Endothelial cell of umbilical vein (primary cell): ENCODE data around the gene VPS4A. TPM values are rescaled to one million over a fixed set of nuclear protein-coding genes. Genes with fewer than 3 reads are reported as not detected.

Experiments used
- BruUV-seq: library from RNA; stranded (reverse); fragments of 400-500 nt; replicated peaks from 2 replicates; lab custom pipeline; 2021; lab: Mats Ljungman, UMichigan
- CTCF ChIA-PET: fragments of 300-600, 350-600 bp; sonication (Branson Sonifier 250); formaldehyde crosslinking; loops from one replicate; lab custom pipeline; 2021; ENCODE audit warnings: antibody characterized with exemption, inconsistent platforms; lab: Charles Lee
- POLR2A ChIA-PET: fragments of 300-600, 350-600 bp; sonication (Branson Sonifier 250); formaldehyde crosslinking; loops from one replicate; lab custom pipeline; 2021; ENCODE audit warnings: antibody characterized with exemption, inconsistent platforms; lab: Charles Lee
- DNase-seq: peaks from one replicate; pipeline ENCODE4 v3.0.0-alpha.2; 2011; ENCODE audit warnings: low read depth, low spot score
- FAIRE-seq: peaks from 2 replicates; lab custom pipeline; 2011; peaks lifted over from hg19 to GRCh38; lab: Jason Lieb, UNC
- H2AFZ ChIP-seq: 2 replicates; pipeline ENCODE4 v1.6.0; 2012; ENCODE audit warnings: low read depth, low read length, control low read depth, inconsistent platforms
- H3K27ac ChIP-seq: 2 replicates; pipeline ENCODE4 v1.5.1; 2011; ENCODE audit warnings: low read depth, mild to moderate bottlenecking, control low read depth, low read length, moderate library complexity; ENCODE audit not compliant: insufficient read depth
- H3K27me3 ChIP-seq, 2 experiments: 2 replicates each; pipeline versions ENCODE4 v1.6.0 to v1.6.1; 2011; ENCODE audit warnings: low read length in 2 of 2, mixed read lengths in 1 of 2; ENCODE audit not compliant: control insufficient read depth in 2 of 2, insufficient read depth in 2 of 2
- H3K36me3 ChIP-seq, 2 experiments: 2 replicates in 1 of 2; 3 replicates in 1 of 2; pipeline ENCODE4 v1.5.1; 2011; ENCODE audit warnings: low read length in 2 of 2, mild to moderate bottlenecking in 1 of 2, moderate library complexity in 1 of 2; ENCODE audit not compliant: control insufficient read depth in 2 of 2, insufficient read depth in 2 of 2; ENCODE audit errors: extremely low read depth in 1 of 2
- H3K4me1 ChIP-seq: 3 replicates; pipeline ENCODE4 v1.5.1; 2011; ENCODE audit warnings: mild to moderate bottlenecking, low read length; ENCODE audit not compliant: control insufficient read depth, insufficient read depth; ENCODE audit errors: extremely low read depth
- H3K4me2 ChIP-seq: 2 replicates; pipeline ENCODE4 v1.6.1; 2011; ENCODE audit warnings: low read length, control low read depth, mixed read lengths; ENCODE audit not compliant: insufficient read depth
- H3K4me3 ChIP-seq, 3 experiments: fragments of 200-600 bp in 1 of 3; sonication (generic), shearing (Covaris generic) in 1 of 3; replicated peaks in 1 of 3; 2 replicates each; pipeline ENCODE4 v1.5.1; 2011 to 2016; ENCODE audit warnings: control low read depth in 3 of 3, low read length in 3 of 3, mild to moderate bottlenecking in 2 of 3, inconsistent platforms in 1 of 3, low read depth in 1 of 3, moderate library complexity in 1 of 3; ENCODE audit not compliant: insufficient read depth in 1 of 3
- H3K79me2 ChIP-seq: 2 replicates; pipeline ENCODE4 v1.6.0; 2012; ENCODE audit warnings: low read length, inconsistent platforms; ENCODE audit not compliant: control insufficient read depth, insufficient read depth
- H3K9ac ChIP-seq: replicated peaks from 2 replicates; pipeline ENCODE3; 2011; ENCODE audit warnings: low read length, control low read depth; ENCODE audit not compliant: insufficient read depth; ENCODE audit errors: extremely low read depth
- H3K9me1 ChIP-seq: replicated peaks from 3 replicates; pipeline ENCODE4 v1.6.0; 2011; ENCODE audit warnings: mild to moderate bottlenecking, low read length; ENCODE audit not compliant: control insufficient read depth, insufficient read depth; ENCODE audit errors: extremely low read depth
- H3K9me3 ChIP-seq: replicated peaks from 2 replicates; pipeline ENCODE4 v1.5.1; 2012; ENCODE audit warnings: low read length, inconsistent platforms; ENCODE audit not compliant: control insufficient read depth, insufficient read depth
- H4K20me1 ChIP-seq: replicated peaks from 2 replicates; pipeline ENCODE3; 2011; ENCODE audit warnings: mild to moderate bottlenecking, low read length; ENCODE audit not compliant: control insufficient read depth, insufficient read depth; ENCODE audit errors: extremely low read depth
- EZH2 ChIP-seq: IDR thresholded peaks from 2 replicates; pipeline ENCODE4 v1.6.1; 2012; ENCODE audit warnings: borderline replicate concordance, low read depth, mild to moderate bottlenecking, moderate library complexity, low read length, inconsistent platforms; ENCODE audit not compliant: severe bottlenecking
- FOS ChIP-seq: IDR thresholded peaks from 2 replicates; pipeline ENCODE4 v1.6.1; 2011; ENCODE audit warnings: mild to moderate bottlenecking, low read length, moderate library complexity, borderline replicate concordance; ENCODE audit not compliant: insufficient read depth
- GATA2 ChIP-seq: IDR thresholded peaks from 2 replicates; pipeline ENCODE4 v1.7.0; 2011; ENCODE audit warnings: low read depth, mild to moderate bottlenecking, moderate library complexity, mixed read lengths, low read length; ENCODE audit not compliant: insufficient read length, insufficient read depth
- JUN ChIP-seq: IDR thresholded peaks from 2 replicates; pipeline ENCODE4 v1.6.1; 2011; ENCODE audit warnings: borderline replicate concordance, low read depth; ENCODE audit not compliant: insufficient read length, insufficient read depth
- MYC ChIP-seq: IDR thresholded peaks from one replicate; pipeline ENCODE4 v1.6.1; 2011; ENCODE audit warnings: mild to moderate bottlenecking, low read depth, low read length
- POLR2A ChIP-seq: IDR thresholded peaks from 2 replicates; pipeline ENCODE4 v1.6.1; 2012; ENCODE audit warnings: low read depth, mild to moderate bottlenecking, control low read depth, low read length
- POLR2AphosphoS5 ChIP-seq: IDR thresholded peaks from 2 replicates; pipeline ENCODE4 v1.6.1; 2012; ENCODE audit warnings: low read depth, mild to moderate bottlenecking, control low read depth, low read length, moderate library complexity; ENCODE audit not compliant: insufficient read depth
- dilution Hi-C: fragments of 300-500 bp; cut with MboI; formaldehyde crosslinking; loops from one replicate; pipeline ENCODE4 v1.15.0; 2019; ENCODE audit warnings: low sequenced_read_pairs; ENCODE audit not compliant: extremely low pct_ligation_motif_present
- intact Hi-C: fragments of 100-400 bp; cut with micrococcal nuclease; formaldehyde crosslinking; loops from one replicate; pipeline ENCODE4 v1.10.0; 2022
- polyA plus RNA-seq, 4 experiments: library from polyadenylated mRNA; depleted of rRNA in 3 of 4; stranded (reverse) in 3 of 4; unstranded in 1 of 4; fragments of >200 nt; gene quantifications; 2 replicates each; pipeline versions ENCODE4 v1.2.1 to v1.2.3, GENCODE V29; 2011 to 2012; ENCODE audit warnings: missing spikeins in 1 of 4
- total RNA-seq: library from RNA; stranded (reverse); gene quantifications from 2 replicates; pipeline ENCODE4 v1.2.3, GENCODE V29; 2021
- TF ChIP-seq, protein P1 (sequence below), 2 donors: IDR thresholded peaks; 1 replicate in 1 of 2; 2 replicates in 1 of 2; pipeline ENCODE4 v1.5.1; 2011; ENCODE audit warnings: low read length in 2 of 2, mild to moderate bottlenecking in 2 of 2, moderate library complexity in 2 of 2, control low read depth in 1 of 2, inconsistent platforms in 1 of 2, low read depth in 1 of 2; ENCODE audit not compliant: insufficient read depth in 1 of 2; ENCODE audit errors: extremely low read depth in 1 of 2
- TF ChIP-seq, protein P2 (sequence below): IDR thresholded peaks from 2 replicates; pipeline ENCODE4 v1.6.1; 2011; ENCODE audit not compliant: insufficient read depth, insufficient read length

The VPS4A gene
- total and polyA plus RNA-seq, 2 donors (not counting 3 experiments of a cell fraction or from before 2014, with no cell fraction given) = 22.3 to 34.8 TPM

DNA sequence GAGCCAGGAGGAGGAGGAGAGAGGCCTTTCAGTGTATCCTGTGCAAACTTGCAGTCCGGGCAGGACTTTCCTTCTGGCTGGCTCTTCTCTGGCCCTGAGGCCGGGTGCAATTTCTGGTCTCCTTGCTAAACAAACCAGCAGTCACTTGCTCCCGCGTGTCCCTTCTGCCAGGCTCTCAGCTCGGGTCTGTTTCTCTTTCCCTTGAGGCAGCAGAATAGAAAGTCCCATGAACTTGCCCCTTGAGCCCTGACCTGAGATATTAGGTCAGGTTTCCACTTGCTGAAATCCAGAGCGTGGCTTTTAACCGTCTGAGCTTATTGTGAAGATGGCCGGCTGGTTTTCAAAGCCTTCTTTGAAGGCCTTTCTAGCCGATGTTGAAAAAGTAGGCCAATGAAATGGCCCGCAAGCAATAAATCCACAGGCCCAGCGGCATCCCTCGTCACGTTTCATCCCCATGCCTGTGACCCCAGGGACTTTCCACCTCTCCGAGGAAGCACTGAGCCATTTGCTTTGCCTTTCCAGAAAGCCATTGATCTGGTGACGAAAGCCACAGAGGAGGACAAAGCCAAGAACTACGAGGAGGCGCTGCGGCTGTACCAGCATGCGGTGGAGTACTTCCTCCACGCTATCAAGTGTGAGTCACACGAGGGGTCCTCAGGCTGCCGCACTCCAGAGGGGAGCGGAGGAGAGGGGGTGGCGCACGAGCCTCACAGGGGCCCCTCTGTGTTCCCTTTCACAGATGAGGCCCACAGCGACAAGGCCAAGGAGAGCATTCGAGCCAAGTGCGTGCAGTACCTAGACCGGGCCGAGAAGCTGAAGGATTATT is 4.5 kb downstream of the VPS4A start:
- H3K9me3 ChIP-seq = no peaks in the 10 kb centered on the region
- BruUV-seq = no TSS peak
- DNase-seq (no peak), FAIRE-seq (no peak)
- peaks cover 21 to 47% of the 10 kb centered on the region in 2 experiments for H3K36me3 ChIP-seq
- no peak overlapping the region for H3K4me3 ChIP-seq
- H3K79me2 ChIP-seq = peaks cover 41% of the 10 kb centered on the region
- no peak for TF ChIP-seq JUN
- ChIA-PET POLR2A (no interaction called here), CTCF (interaction anchor here (1.6 kb wide), 1 partner anchor 11 kb away, joined by 5 read pairs; no protein-coding TSS in a partner anchor)
- intact Hi-C loops (no loop called here), dilution Hi-C loops (no loop called here)
- peaks cover 6% of the 10 kb centered on the region for H3K4me1 ChIP-seq
- no peaks in the 10 kb centered on the region for H3K9me1 ChIP-seq
- no peaks in the 10 kb centered on the region for H4K20me1 ChIP-seq
- no peak overlapping the region for H2AFZ ChIP-seq
- H3K27ac ChIP-seq = no peak overlapping the region
- no peak overlapping the region for H3K9ac ChIP-seq
- H3K27me3 ChIP-seq = no peaks in the 10 kb centered on the region
- H3K4me2 ChIP-seq = no peak overlapping the region

DNA sequence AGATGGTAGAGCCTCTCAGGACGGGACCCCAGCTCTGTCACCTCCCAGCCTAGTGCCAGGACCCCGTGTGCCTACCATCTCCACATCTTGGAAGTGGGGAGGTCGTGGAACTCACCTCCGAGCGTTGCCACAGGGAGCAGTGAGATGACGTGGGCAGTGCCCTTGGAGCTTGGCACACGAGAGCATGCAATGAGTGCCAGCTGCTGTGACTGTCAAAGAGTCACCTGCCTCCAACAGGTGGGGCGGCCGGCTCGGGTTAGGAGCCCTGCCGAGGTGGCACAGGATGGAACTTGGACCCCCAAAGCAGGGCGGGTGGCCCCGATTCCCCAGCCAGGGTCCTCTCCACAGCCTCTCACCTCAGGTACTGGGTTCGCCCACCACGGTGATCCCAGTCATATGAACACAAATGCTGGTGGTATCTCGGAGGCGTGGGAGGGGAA is 5.5 kb downstream of the VPS4A start:
- Histone ChIP-seq H3K27me3 (no peaks in the 10 kb centered on the region), H3K4me1 (peaks cover 5% of the 10 kb centered on the region), H3K36me3 (peaks cover 29 to 54% of the 10 kb centered on the region in 2 experiments), H4K20me1 (no peaks in the 10 kb centered on the region), H3K4me3 (no peak overlapping the region), H2AFZ (no peak overlapping the region), H3K9me3 (no peaks in the 10 kb centered on the region), H3K79me2 (peaks cover 42% of the 10 kb centered on the region), H3K9ac (no peak overlapping the region), H3K9me1 (no peaks in the 10 kb centered on the region), H3K4me2 (no peak overlapping the region), H3K27ac (no peak overlapping the region)
- TF ChIP-seq, protein P1, sequence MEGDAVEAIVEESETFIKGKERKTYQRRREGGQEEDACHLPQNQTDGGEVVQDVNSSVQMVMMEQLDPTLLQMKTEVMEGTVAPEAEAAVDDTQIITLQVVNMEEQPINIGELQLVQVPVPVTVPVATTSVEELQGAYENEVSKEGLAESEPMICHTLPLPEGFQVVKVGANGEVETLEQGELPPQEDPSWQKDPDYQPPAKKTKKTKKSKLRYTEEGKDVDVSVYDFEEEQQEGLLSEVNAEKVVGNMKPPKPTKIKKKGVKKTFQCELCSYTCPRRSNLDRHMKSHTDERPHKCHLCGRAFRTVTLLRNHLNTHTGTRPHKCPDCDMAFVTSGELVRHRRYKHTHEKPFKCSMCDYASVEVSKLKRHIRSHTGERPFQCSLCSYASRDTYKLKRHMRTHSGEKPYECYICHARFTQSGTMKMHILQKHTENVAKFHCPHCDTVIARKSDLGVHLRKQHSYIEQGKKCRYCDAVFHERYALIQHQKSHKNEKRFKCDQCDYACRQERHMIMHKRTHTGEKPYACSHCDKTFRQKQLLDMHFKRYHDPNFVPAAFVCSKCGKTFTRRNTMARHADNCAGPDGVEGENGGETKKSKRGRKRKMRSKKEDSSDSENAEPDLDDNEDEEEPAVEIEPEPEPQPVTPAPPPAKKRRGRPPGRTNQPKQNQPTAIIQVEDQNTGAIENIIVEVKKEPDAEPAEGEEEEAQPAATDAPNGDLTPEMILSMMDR (IDR thresholded peaks at IDR 0.05; ENCODE audit: extremely low read depth in 1 of 2, insufficient read depth in 1 of 2, low read depth in 1 of 2, low read length in 2 of 2) = no peak
- TF ChIP-seq POLR2AphosphoS5 = no peak
- TF ChIP-seq FOS = no peak
- no peak for TF ChIP-seq POLR2A
- no peak for TF ChIP-seq EZH2
- no peak for TF ChIP-seq MYC
- TF ChIP-seq GATA2 = no peak
- TF ChIP-seq, protein P2, sequence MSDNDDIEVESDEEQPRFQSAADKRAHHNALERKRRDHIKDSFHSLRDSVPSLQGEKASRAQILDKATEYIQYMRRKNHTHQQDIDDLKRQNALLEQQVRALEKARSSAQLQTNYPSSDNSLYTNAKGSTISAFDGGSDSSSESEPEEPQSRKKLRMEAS = no peak
- no peak for TF ChIP-seq JUN
- dilution Hi-C loops = no loop called here
- no TSS peak for BruUV-seq
- intact Hi-C loops = no loop called here
- FAIRE-seq (no peak), DNase-seq (no peak)
- ChIA-PET POLR2A (no interaction called here), CTCF (no interaction called here)
